ENCODE results near the gene QSER1. TPM values are rescaled to one million over a fixed set of nuclear protein-coding genes. Genes with fewer than 3 reads are reported as not detected.
"Not testable (repeated sequence)": the region's sequence is repeated elsewhere in the genome, so short reads cannot be mapped to it uniquely, and the experiment has no call there.

Gene QSER1
- total and polyA plus RNA-seq, 4 donors, result 2.4 to 12.6 (median 7.1) TPM

- no peak for TF ChIP-seq ZBTB33 (IDR thresholded peaks at IDR 0.05)
- TF ChIP-seq SP1 (IDR thresholded peaks at IDR 0.05), result no peak
- TF ChIP-seq NR2F2 (IDR thresholded peaks at IDR 0.05), result no peak
- no peak for TF ChIP-seq HNF4G (IDR thresholded peaks at IDR 0.05)
- no peak for TF ChIP-seq GABPA (IDR thresholded peaks at IDR 0.05 in 1 of 2, conservative IDR thresholded peaks at IDR 0.05 in 1 of 2)
- no peak for TF ChIP-seq FOXA1 (IDR thresholded peaks at IDR 0.05)
- TF ChIP-seq, protein P1, sequence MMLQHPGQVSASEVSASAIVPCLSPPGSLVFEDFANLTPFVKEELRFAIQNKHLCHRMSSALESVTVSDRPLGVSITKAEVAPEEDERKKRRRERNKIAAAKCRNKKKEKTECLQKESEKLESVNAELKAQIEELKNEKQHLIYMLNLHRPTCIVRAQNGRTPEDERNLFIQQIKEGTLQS (IDR thresholded peaks at IDR 0.05), result no peak
Observed at GRCh38 chr11:32963721-32964120, 71.1 kb downstream of the QSER1 start (continued).

- Histone ChIP-seq H3K4me1 (ENCODE audit: control insufficient read depth in 4 of 4, insufficient read depth in 4 of 4, low read length in 3 of 4) (peaks cover 0 to 9% (median 5%) of the 10 kb centered on the region in 4 donors), H3K9me3 (ENCODE audit: control insufficient read depth in 4 of 4, low read length in 3 of 4) (no peaks in the 10 kb centered on the region), H3K9ac (ENCODE audit: low read depth in 1 of 2, low read length in 2 of 2) (no peak overlapping the region), H3K27me3 (ENCODE audit: control insufficient read depth in 4 of 4, insufficient read depth in 4 of 4, low read length in 3 of 4) (no peaks in the 10 kb centered on the region), H3K4me3 (ENCODE audit: low read depth in 1 of 3, low read length in 3 of 3) (no peak overlapping the region), H3K36me3 (ENCODE audit: control insufficient read depth in 4 of 4, insufficient read depth in 3 of 4, low read depth in 1 of 4, low read length in 3 of 4) (peaks cover 0 to 2% (median 2%) of the 10 kb centered on the region in 4 donors), H3K27ac (ENCODE audit: low read depth in 1 of 2, low read length in 2 of 2) (no peak overlapping the region)
- TF ChIP-seq JUND (IDR thresholded peaks at IDR 0.05), result no peak
- no peak for TF ChIP-seq HNF4G (IDR thresholded peaks at IDR 0.05)
- TF ChIP-seq FOXA2 (IDR thresholded peaks at IDR 0.05), result no peak
- TF ChIP-seq SP1 (IDR thresholded peaks at IDR 0.05), result peak; percentile 27
- no peak for TF ChIP-seq YY1 (IDR thresholded peaks at IDR 0.05)
- peak; percentile 33 to 53 for TF ChIP-seq HNF4A (conservative IDR thresholded peaks at IDR 0.05)
- peak in 1 of 2 donors; percentile 33 for TF ChIP-seq RAD21 (IDR thresholded peaks at IDR 0.05)
- no peak for TF ChIP-seq EGR1 (IDR thresholded peaks at IDR 0.05; ENCODE audit: low read depth in 2 of 2)
- TF ChIP-seq GABPA (IDR thresholded peaks at IDR 0.05 in 1 of 2, conservative IDR thresholded peaks at IDR 0.05 in 1 of 2), result no peak
- peak; percentile 45 to 54 for TF ChIP-seq RXRA (IDR thresholded peaks at IDR 0.05)
- no peak for DNase-seq (ENCODE audit: low spot score)
- 38% methylated on average over 1 of the region's 1 CpG for WGBS
Observed at GRCh38 chr11:32968541-32968940, 75.9 kb downstream of the QSER1 start.

DNA sequence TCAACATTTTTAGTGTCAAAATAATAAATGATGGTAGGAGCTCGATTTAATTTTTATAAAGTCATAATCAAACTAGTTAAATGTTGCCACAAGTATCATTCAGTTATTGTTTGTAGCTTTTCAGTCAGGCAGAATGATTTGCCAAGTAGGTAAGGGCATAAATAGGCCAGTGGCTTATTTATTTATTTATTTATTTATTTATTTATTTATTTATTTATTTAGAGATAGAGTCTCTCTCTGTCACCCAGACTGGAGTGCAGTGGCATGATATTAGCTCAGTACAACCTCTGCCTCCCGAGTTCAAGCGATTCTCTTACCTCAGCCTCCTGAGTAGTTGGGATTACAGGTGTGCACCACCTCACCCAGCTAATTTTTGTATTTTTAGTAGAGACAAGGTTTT is 79.6 kb downstream of the QSER1 start:
- H3K4me1 ChIP-seq (ENCODE audit: control insufficient read depth in 4 of 4, insufficient read depth in 4 of 4, low read length in 3 of 4); DNase-seq (ENCODE audit: low spot score); H3K27ac ChIP-seq (ENCODE audit: low read depth in 1 of 2, low read length in 2 of 2); H3K9ac ChIP-seq (ENCODE audit: low read depth in 1 of 2, low read length in 2 of 2); H3K9me3 ChIP-seq (ENCODE audit: control insufficient read depth in 4 of 4, low read length in 3 of 4); H3K4me3 ChIP-seq (ENCODE audit: low read depth in 1 of 3, low read length in 3 of 3); H3K27me3 ChIP-seq (ENCODE audit: control insufficient read depth in 4 of 4, insufficient read depth in 4 of 4, low read length in 3 of 4): not testable (repeated sequence)
- H3K36me3 ChIP-seq (ENCODE audit: control insufficient read depth in 4 of 4, insufficient read depth in 3 of 4, low read depth in 1 of 4, low read length in 3 of 4), result peaks cover 3 to 12% (median 8%) of the 10 kb centered on the region in 4 donors
- 100% methylated on average over 3 of the region's 3 CpGs for WGBS

- Histone ChIP-seq H3K4me1 (ENCODE audit: control insufficient read depth in 4 of 4, insufficient read depth in 4 of 4, low read length in 3 of 4) (peaks cover 0 to 7% (median 3%) of the 10 kb centered on the region in 4 donors), H3K27me3 (ENCODE audit: control insufficient read depth in 4 of 4, insufficient read depth in 4 of 4, low read length in 3 of 4) (no peaks in the 10 kb centered on the region), H3K27ac (ENCODE audit: low read depth in 1 of 2, low read length in 2 of 2) (no peak overlapping the region), H3K4me3 (ENCODE audit: low read depth in 1 of 3, low read length in 3 of 3) (no peak overlapping the region), H3K36me3 (ENCODE audit: control insufficient read depth in 4 of 4, insufficient read depth in 3 of 4, low read depth in 1 of 4, low read length in 3 of 4) (peaks cover 3 to 12% (median 8%) of the 10 kb centered on the region in 4 donors), H3K9me3 (ENCODE audit: control insufficient read depth in 4 of 4, low read length in 3 of 4) (no peaks in the 10 kb centered on the region), H3K9ac (ENCODE audit: low read depth in 1 of 2, low read length in 2 of 2) (no peak overlapping the region)
- no peak for DNase-seq (ENCODE audit: low spot score)
- 92% methylated on average over 3 of the region's 3 CpGs for WGBS
- TF ChIP-seq FOXA1 (IDR thresholded peaks at IDR 0.05), result no peak
- no peak for TF ChIP-seq GABPA (IDR thresholded peaks at IDR 0.05 in 1 of 2, conservative IDR thresholded peaks at IDR 0.05 in 1 of 2)
- TF ChIP-seq, protein P2, sequence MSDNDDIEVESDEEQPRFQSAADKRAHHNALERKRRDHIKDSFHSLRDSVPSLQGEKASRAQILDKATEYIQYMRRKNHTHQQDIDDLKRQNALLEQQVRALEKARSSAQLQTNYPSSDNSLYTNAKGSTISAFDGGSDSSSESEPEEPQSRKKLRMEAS (IDR thresholded peaks at IDR 0.05), result no peak
- TF ChIP-seq RAD21 (IDR thresholded peaks at IDR 0.05), result no peak
- TF ChIP-seq CTCF (IDR thresholded peaks at IDR 0.05; ENCODE audit: low read depth, low read length, missing input control), result no peak
- TF ChIP-seq HNF4A (conservative IDR thresholded peaks at IDR 0.05), result no peak
- TF ChIP-seq YY1 (IDR thresholded peaks at IDR 0.05), result no peak
- TF ChIP-seq SP1 (IDR thresholded peaks at IDR 0.05), result no peak
- no peak for TF ChIP-seq ZBTB33 (IDR thresholded peaks at IDR 0.05)
- no peak for TF ChIP-seq RXRA (IDR thresholded peaks at IDR 0.05)
- no peak for TF ChIP-seq NR2F2 (IDR thresholded peaks at IDR 0.05)
- TF ChIP-seq EGR1 (IDR thresholded peaks at IDR 0.05; ENCODE audit: low read depth in 2 of 2), result no peak
Observed at GRCh38 chr11:32972781-32973180, 80.2 kb downstream of the QSER1 start.

Data from liver (tissue), 9 donors.